Endothelial cell of umbilical vein (primary cell): ENCODE measurements around the gene ATP10B. TPM values are rescaled to one million over a fixed set of nuclear protein-coding genes. Genes with fewer than 3 reads are reported as not detected.

Source experiments
- BruUV-seq: library from RNA; stranded (reverse); fragments of 400-500 nt; replicated peaks from 2 replicates; lab custom pipeline; 2021; lab: Mats Ljungman, UMichigan
- CTCF ChIA-PET: fragments of 300-600, 350-600 bp; sonication (Branson Sonifier 250); formaldehyde crosslinking; loops from one replicate; lab custom pipeline; 2021; ENCODE audit warnings: antibody characterized with exemption, inconsistent platforms; lab: Charles Lee
- POLR2A ChIA-PET: fragments of 300-600, 350-600 bp; sonication (Branson Sonifier 250); formaldehyde crosslinking; loops from one replicate; lab custom pipeline; 2021; ENCODE audit warnings: antibody characterized with exemption, inconsistent platforms; lab: Charles Lee
- DNase-seq: peaks from one replicate; pipeline ENCODE4 v3.0.0-alpha.2; 2011; ENCODE audit warnings: low read depth, low spot score
- FAIRE-seq: peaks from 2 replicates; lab custom pipeline; 2011; peaks lifted over from hg19 to GRCh38; lab: Jason Lieb, UNC
- H2AFZ ChIP-seq: 2 replicates; pipeline ENCODE4 v1.6.0; 2012; ENCODE audit warnings: low read depth, low read length, control low read depth, inconsistent platforms
- H3K27ac ChIP-seq: 2 replicates; pipeline ENCODE4 v1.5.1; 2011; ENCODE audit warnings: low read depth, mild to moderate bottlenecking, control low read depth, low read length, moderate library complexity; ENCODE audit not compliant: insufficient read depth
- H3K27me3 ChIP-seq, 2 experiments: 2 replicates each; pipeline versions ENCODE4 v1.6.0 to v1.6.1; 2011; ENCODE audit warnings: low read length in 2 of 2, mixed read lengths in 1 of 2; ENCODE audit not compliant: control insufficient read depth in 2 of 2, insufficient read depth in 2 of 2
- H3K36me3 ChIP-seq, 2 experiments: 2 replicates in 1 of 2; 3 replicates in 1 of 2; pipeline ENCODE4 v1.5.1; 2011; ENCODE audit warnings: low read length in 2 of 2, mild to moderate bottlenecking in 1 of 2, moderate library complexity in 1 of 2; ENCODE audit not compliant: control insufficient read depth in 2 of 2, insufficient read depth in 2 of 2; ENCODE audit errors: extremely low read depth in 1 of 2
- H3K4me1 ChIP-seq: 3 replicates; pipeline ENCODE4 v1.5.1; 2011; ENCODE audit warnings: mild to moderate bottlenecking, low read length; ENCODE audit not compliant: control insufficient read depth, insufficient read depth; ENCODE audit errors: extremely low read depth
- H3K4me2 ChIP-seq: 2 replicates; pipeline ENCODE4 v1.6.1; 2011; ENCODE audit warnings: low read length, control low read depth, mixed read lengths; ENCODE audit not compliant: insufficient read depth
- H3K4me3 ChIP-seq, 3 experiments: fragments of 200-600 bp in 1 of 3; sonication (generic), shearing (Covaris generic) in 1 of 3; replicated peaks in 1 of 3; 2 replicates each; pipeline ENCODE4 v1.5.1; 2011 to 2016; ENCODE audit warnings: control low read depth in 3 of 3, low read length in 3 of 3, mild to moderate bottlenecking in 2 of 3, inconsistent platforms in 1 of 3, low read depth in 1 of 3, moderate library complexity in 1 of 3; ENCODE audit not compliant: insufficient read depth in 1 of 3
- H3K79me2 ChIP-seq: 2 replicates; pipeline ENCODE4 v1.6.0; 2012; ENCODE audit warnings: low read length, inconsistent platforms; ENCODE audit not compliant: control insufficient read depth, insufficient read depth
- H3K9ac ChIP-seq: replicated peaks from 2 replicates; pipeline ENCODE3; 2011; ENCODE audit warnings: low read length, control low read depth; ENCODE audit not compliant: insufficient read depth; ENCODE audit errors: extremely low read depth
- H3K9me1 ChIP-seq: replicated peaks from 3 replicates; pipeline ENCODE4 v1.6.0; 2011; ENCODE audit warnings: mild to moderate bottlenecking, low read length; ENCODE audit not compliant: control insufficient read depth, insufficient read depth; ENCODE audit errors: extremely low read depth
- H3K9me3 ChIP-seq: replicated peaks from 2 replicates; pipeline ENCODE4 v1.5.1; 2012; ENCODE audit warnings: low read length, inconsistent platforms; ENCODE audit not compliant: control insufficient read depth, insufficient read depth
- H4K20me1 ChIP-seq: replicated peaks from 2 replicates; pipeline ENCODE3; 2011; ENCODE audit warnings: mild to moderate bottlenecking, low read length; ENCODE audit not compliant: control insufficient read depth, insufficient read depth; ENCODE audit errors: extremely low read depth
- EZH2 ChIP-seq: IDR thresholded peaks from 2 replicates; pipeline ENCODE4 v1.6.1; 2012; ENCODE audit warnings: borderline replicate concordance, low read depth, mild to moderate bottlenecking, moderate library complexity, low read length, inconsistent platforms; ENCODE audit not compliant: severe bottlenecking
- FOS ChIP-seq: IDR thresholded peaks from 2 replicates; pipeline ENCODE4 v1.6.1; 2011; ENCODE audit warnings: mild to moderate bottlenecking, low read length, moderate library complexity, borderline replicate concordance; ENCODE audit not compliant: insufficient read depth
- MYC ChIP-seq: IDR thresholded peaks from one replicate; pipeline ENCODE4 v1.6.1; 2011; ENCODE audit warnings: mild to moderate bottlenecking, low read depth, low read length
- POLR2AphosphoS5 ChIP-seq: IDR thresholded peaks from 2 replicates; pipeline ENCODE4 v1.6.1; 2012; ENCODE audit warnings: low read depth, mild to moderate bottlenecking, control low read depth, low read length, moderate library complexity; ENCODE audit not compliant: insufficient read depth
- dilution Hi-C: fragments of 300-500 bp; cut with MboI; formaldehyde crosslinking; loops from one replicate; pipeline ENCODE4 v1.15.0; 2019; ENCODE audit warnings: low sequenced_read_pairs; ENCODE audit not compliant: extremely low pct_ligation_motif_present
- intact Hi-C: fragments of 100-400 bp; cut with micrococcal nuclease; formaldehyde crosslinking; loops from one replicate; pipeline ENCODE4 v1.10.0; 2022
- polyA plus RNA-seq, 4 experiments: library from polyadenylated mRNA; depleted of rRNA in 3 of 4; stranded (reverse) in 3 of 4; unstranded in 1 of 4; fragments of >200 nt; gene quantifications; 2 replicates each; pipeline versions ENCODE4 v1.2.1 to v1.2.3, GENCODE V29; 2011 to 2012; ENCODE audit warnings: missing spikeins in 1 of 4
- total RNA-seq: library from RNA; stranded (reverse); gene quantifications from 2 replicates; pipeline ENCODE4 v1.2.3, GENCODE V29; 2021
- TF ChIP-seq, protein P1 (sequence below), 2 donors: IDR thresholded peaks; 1 replicate in 1 of 2; 2 replicates in 1 of 2; pipeline ENCODE4 v1.5.1; 2011; ENCODE audit warnings: low read length in 2 of 2, mild to moderate bottlenecking in 2 of 2, moderate library complexity in 2 of 2, control low read depth in 1 of 2, inconsistent platforms in 1 of 2, low read depth in 1 of 2; ENCODE audit not compliant: insufficient read depth in 1 of 2; ENCODE audit errors: extremely low read depth in 1 of 2
- TF ChIP-seq, protein P2 (sequence below): IDR thresholded peaks from 2 replicates; pipeline ENCODE4 v1.6.1; 2011; ENCODE audit not compliant: insufficient read depth, insufficient read length

ATP10B gene
- total and polyA plus RNA-seq, 2 donors (not counting 3 experiments of a cell fraction or from before 2014, with no cell fraction given): not detected

DNA sequence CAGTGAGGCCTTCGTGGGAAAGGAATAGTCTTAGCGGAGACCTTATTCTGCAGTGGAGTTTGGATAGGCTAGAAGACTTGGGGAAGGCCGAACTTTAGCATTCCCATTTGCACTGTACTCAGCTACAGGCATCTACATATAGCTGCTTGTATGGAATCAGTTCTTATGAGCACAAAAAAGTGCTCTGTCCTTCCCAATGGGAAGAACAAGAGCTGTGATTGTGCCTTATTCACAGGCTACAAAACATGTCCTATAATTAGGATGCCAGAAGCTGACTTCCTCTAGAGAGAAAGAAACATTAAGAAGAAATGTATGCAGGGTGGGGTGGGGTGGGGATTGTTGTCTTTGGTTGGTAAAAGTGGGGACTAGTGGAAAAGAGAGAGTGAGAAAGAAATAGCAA is 154.7 kb downstream of the ATP10B start:
- H3K9me3 ChIP-seq: no peaks in the 10 kb centered on the region
- H3K36me3 ChIP-seq: no peaks in the 10 kb centered on the region
- no peak overlapping the region for H2AFZ ChIP-seq
- H3K4me1 ChIP-seq: no peaks in the 10 kb centered on the region
- ChIA-PET POLR2A (no interaction called here), CTCF (no interaction called here)
- H4K20me1 ChIP-seq: no peaks in the 10 kb centered on the region
- H3K27ac ChIP-seq: no peak overlapping the region
- H3K27me3 ChIP-seq: no peaks in the 10 kb centered on the region
- no peaks in the 10 kb centered on the region for H3K9me1 ChIP-seq
- intact Hi-C loops: no loop called here
- FAIRE-seq: no peak
- no peak overlapping the region for H3K9ac ChIP-seq
- no peak overlapping the region for H3K4me3 ChIP-seq
- no peak for DNase-seq
- TF ChIP-seq EZH2: no peak
- TF ChIP-seq, protein P1, sequence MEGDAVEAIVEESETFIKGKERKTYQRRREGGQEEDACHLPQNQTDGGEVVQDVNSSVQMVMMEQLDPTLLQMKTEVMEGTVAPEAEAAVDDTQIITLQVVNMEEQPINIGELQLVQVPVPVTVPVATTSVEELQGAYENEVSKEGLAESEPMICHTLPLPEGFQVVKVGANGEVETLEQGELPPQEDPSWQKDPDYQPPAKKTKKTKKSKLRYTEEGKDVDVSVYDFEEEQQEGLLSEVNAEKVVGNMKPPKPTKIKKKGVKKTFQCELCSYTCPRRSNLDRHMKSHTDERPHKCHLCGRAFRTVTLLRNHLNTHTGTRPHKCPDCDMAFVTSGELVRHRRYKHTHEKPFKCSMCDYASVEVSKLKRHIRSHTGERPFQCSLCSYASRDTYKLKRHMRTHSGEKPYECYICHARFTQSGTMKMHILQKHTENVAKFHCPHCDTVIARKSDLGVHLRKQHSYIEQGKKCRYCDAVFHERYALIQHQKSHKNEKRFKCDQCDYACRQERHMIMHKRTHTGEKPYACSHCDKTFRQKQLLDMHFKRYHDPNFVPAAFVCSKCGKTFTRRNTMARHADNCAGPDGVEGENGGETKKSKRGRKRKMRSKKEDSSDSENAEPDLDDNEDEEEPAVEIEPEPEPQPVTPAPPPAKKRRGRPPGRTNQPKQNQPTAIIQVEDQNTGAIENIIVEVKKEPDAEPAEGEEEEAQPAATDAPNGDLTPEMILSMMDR (IDR thresholded peaks at IDR 0.05; ENCODE audit: extremely low read depth in 1 of 2, insufficient read depth in 1 of 2, low read depth in 1 of 2, low read length in 2 of 2): no peak
- TF ChIP-seq MYC: no peak
- TF ChIP-seq, protein P2, sequence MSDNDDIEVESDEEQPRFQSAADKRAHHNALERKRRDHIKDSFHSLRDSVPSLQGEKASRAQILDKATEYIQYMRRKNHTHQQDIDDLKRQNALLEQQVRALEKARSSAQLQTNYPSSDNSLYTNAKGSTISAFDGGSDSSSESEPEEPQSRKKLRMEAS: no peak
- TF ChIP-seq FOS: no peak
- no peak for TF ChIP-seq POLR2AphosphoS5
- no TSS peak for BruUV-seq
- dilution Hi-C loops: no loop called here
- H3K79me2 ChIP-seq: no peaks in the 10 kb centered on the region
- H3K4me2 ChIP-seq: no peak overlapping the region
